DMS79 (cell line): ENCODE measurements around the gene GALNT2.

Experiments
- DNase-seq: peaks from one replicate; lab custom pipeline; 2025; lab: John Stamatoyannopoulos, UW

Gene GALNT2

DNA sequence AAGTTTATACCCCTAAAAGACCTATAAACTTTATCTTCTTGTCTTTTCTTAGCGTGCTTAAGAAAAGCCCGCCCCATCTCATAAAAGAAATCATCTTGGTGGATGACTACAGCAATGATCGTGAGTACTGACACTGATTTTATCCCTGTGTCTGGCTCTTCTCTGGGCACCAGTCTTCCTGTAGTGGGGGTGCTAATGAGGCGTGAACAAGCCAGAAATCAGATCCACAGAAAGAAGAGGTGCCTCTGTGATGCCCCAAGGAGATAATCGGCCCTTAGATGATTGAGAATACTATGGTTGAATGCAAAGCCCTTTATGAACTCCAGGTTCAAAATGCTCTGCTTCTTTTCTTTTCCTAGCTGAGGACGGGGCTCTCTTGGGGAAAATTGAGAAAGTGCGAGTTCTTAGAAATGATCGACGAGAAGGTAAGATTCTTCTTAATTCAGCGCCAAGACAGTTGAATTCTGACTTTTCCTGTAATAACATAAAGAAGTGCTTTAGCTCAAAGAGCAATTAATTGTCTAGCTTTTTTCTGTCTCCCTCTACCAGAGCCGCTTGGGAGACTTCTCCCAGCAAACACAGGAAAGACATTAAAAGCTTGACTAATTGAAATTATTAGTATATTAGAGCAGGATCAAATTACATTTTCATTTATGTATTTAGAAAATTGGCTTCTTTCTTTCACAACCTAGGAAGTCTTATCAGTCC, 169.4 kb downstream of the GALNT2 start:
- DNase-seq, result no peak

DNA sequence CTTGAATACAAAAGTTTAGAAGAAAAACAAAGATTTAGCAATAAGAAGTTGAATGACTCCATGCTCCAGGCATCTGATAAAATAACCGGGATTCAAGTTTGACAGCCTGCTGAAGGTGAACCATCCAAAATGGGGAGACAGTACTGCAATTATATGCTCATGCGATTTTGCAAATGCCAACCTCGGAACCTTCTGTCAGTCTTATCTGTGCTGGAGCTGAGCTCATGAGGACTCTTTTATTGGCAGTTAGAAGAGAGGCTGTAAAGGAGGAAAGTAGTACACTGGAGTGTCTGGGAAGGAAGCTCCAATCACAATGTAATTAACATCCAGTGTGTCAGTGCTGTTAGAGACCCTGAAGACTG, 170.0 kb downstream of the GALNT2 start:
- DNase-seq, result no peak

DNA sequence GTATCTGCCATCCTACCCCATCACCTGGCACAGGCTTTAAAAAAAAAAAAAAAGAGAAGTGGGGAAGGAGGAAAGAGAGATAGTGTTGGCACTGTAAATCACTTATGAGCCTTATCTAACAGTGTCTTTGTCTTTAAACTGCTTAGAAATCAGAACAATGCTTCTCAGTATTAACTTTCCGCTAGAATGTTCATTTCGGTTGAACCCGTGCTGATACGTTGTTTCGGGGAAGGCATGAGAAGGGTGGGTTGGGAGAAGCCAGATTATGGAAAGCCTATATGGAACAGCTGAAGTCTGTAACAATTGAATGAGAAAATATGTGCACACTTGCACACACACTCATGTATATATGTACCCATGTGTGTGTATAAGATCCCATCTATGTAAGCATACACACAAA, 170.8 kb downstream of the GALNT2 start:
- no peak for DNase-seq

DNA sequence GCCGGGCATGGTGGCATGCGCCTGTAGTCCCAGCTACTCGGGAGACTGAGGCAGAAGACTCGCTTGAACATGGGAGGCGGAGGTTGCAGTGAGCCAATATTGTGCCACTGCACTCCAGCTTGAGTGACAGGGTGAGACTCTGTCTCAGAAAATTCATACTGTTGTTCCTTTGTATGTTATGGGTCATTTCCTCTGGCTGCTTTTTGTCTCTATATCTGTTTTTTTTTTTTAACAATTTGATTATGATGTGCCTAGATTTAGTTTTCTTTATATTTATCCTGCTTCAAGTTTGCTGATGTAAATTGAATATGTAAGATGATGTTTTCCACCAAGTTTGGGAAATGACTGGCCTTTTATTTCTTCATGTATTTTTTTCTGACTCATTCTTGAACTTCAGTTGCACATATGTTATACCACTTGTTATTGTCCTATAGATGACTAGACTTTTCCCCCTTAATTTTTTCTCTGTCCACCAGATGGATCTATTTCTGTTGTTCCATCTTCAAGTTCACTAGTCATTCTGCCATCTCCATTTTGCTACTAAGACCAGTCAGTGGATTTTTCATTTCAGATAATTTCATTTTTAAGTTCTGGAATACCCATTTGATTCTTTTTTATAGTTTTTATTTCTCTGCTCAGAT, 173.5 kb downstream of the GALNT2 start:
- DNase-seq, result no peak

DNA sequence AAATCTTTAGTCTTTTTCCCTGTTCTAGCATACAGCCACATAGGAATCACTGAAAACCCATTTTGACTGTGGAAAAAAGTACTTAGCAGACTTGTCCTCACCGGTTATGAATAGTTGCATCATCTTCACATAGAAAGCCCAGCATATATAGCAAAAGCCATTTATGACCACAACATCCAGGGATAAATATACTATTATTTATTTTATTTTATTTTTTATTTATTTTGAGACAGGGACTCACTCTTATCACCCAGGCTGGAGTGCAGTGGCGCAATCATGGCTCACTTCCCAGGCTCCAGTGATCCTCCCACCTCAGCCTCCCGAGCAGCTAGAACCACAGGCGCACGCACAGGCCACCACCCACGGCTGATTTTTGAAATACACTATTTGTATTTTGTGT, 175.3 kb downstream of the GALNT2 start:
- DNase-seq, result no peak

DNA sequence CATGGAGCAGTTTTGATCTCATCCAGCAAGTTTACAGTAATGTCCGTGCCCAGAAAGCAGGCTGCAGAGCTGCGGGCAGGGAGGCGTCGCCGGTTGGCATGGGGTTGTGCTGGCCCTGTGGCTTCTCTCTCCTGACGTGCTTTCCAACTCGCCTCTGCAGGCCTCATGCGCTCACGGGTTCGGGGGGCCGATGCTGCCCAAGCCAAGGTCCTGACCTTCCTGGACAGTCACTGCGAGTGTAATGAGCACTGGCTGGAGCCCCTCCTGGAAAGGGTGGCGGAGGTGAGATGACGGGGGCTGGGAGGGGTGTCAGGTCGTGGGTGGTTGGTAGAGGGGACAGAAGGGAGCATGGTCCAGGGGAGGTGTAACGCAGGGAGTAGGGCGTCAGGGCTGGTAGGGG, 176.1 kb downstream of the GALNT2 start:
- DNase-seq, result no peak

DNA sequence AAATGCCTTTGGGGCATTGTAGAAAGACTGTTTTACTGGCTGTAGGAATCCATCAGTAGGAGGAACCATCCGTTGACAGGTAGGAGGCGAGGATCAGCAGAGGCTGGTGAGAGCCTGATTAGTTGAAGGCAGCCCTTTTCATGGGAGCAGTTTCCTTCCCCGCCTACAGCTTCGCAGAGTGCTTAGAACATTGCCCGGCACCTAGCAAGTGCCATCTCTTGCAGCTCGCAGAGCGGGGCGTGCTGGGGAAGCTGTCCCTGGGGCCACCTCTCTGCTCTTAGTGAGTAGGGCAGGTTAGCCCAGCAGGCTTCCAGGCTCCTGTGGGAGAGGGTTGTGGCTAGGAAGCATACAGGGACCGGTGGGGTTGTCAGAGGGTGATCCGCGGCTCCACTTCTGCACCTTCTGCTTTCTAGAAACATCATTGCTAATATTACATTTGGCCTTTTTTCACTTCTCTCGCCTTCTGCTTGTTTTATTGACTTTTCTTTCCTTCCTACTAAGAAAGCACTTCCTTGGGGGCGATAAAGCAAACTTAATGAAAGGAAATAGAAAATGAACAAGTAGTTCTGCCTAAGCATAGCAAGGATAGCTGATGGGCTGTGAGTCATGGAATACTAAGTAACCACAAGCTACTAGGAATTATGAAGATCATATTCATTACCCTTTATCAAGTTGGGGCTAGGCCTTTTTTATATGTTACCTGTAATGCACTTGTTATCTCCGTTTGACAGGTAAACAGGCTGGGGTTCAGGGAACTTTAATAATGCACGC, 176.7 kb downstream of the GALNT2 start:
- DNase-seq, result no peak

DNA sequence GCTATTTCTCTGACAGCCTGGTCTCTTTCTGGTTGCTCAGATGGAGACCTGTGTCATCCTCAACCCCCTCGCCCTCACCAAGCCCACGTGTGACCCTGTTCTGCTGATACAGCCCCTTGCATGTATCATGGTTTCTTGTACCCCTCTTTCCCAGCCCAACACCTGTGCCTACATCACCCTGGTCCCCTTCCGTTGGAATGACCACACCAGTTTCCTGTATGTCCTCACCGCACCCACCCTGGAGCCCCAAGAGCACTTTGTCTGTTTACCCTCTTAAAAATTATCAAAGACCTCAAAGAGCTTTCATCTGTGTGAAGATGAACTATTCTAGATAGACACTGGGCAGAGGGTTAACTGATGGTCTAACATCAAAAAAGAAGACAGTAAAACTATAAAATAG, 179.5 kb downstream of the GALNT2 start:
- DNase-seq, result no peak

DNA sequence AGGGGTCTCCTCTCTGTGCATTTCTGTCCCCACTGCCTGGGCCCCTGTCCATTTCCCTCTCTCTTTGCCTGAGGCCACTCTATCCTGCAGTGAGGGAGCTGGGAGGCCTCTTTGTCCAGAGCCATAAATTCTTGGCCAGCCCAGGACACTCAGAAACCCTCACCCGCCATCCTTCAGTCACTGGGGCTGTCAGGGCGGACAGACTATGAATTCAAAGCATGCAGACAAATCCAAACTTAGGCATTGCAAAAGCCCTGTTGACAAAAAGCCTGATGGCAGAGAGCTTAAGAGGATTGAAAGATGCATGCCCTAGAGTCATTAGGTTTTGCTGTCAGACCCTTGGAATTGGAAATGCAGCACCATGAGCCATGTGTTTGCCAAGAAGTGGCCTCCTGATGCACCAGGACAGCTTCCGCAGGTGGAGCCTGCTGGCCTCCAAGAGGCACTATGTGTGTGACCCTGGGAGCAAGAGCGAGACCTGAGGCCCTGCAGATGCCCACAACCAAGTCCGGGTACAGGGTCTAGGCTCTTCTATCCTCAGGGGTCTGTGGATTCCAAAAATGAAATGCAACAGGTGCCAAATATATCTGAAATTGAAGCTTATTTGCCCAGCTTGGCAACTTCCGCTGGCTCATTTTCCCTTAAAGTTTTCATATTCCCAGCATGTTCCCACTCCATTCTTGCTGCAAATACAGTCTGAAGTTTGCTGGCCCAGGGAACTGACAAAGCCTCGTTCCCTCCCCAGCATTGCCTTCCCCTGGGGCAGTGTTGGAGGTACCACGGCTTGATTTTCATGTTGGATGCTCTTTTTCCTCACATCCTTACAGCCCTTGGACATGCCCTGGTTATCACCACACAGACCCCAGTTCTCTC, 181.2 kb downstream of the GALNT2 start:
- no peak for DNase-seq

DNA sequence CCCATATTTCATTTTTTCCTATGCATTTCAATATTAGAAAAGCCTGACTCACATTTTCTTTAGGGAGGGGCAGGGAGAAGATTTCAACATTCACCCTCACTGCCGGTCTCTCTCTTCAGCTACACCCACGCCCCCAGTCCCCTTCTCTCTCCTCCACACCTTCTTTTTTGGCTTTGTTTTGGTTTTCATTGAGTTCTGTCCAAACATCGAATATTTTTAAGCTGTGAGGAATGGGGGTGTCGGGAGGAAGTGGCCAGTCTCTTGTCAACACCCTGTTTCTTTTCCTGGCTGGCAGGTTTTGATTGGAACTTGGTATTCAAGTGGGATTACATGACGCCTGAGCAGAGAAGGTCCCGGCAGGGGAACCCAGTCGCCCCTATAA, 181.8 kb downstream of the GALNT2 start:
- no peak for DNase-seq

DNA sequence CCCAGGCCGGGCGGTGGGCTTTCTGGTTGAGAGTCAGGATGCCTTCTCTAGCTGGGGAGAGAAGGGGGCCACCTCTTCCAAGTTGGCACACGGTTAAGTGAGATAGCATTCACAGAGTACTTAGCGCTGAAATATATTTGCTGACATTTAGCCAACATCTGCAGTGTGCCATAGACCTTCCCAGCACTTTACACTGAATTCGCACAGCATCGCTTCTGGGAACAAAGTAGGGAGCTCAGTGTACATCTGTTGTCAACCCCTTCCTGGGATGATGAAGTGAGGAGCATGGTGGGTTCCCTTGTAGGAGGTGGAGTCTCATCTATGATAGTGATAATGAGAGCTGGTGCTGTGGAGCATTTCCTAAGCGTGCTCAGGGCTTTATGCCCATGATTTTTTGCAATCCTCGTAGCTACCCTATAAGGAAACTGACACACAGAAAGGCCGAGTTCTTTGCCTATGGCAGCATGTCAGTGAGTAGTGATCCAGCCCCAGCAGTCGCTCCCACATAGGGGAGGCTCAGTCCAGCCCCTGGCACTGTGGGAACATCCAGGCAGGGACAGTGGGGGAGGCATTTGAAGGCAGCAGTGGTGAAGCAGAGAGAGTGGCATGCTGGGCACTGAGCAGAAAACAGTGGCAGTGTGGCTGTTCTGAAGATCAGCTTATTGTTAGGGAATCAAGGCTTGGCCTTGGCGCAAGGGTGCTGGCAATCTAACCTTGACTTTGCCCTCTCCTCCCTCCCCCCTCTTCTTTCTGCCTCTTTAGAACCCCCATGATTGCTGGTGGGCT, 182.8 kb downstream of the GALNT2 start:
- no peak for DNase-seq

DNA sequence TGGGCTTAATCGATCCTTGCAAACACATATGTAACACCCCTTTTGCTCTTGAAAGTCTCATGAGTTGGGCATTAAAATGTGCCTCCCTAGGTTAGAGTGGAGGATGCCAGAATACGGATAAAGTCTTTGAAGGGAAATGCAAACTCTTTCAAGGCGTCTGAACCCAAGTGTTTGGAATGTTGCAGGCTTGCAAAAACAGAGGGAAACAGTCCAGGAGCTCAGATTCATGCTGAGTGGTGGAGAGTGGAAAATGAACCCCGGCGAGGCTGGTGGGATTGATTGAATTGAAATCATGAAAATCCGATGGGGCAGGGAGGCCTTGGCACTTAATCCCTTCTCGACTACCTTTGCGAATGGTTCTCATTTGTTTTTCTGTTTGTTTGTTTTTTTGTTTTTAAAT, 183.6 kb downstream of the GALNT2 start:
- no peak for DNase-seq

DNA sequence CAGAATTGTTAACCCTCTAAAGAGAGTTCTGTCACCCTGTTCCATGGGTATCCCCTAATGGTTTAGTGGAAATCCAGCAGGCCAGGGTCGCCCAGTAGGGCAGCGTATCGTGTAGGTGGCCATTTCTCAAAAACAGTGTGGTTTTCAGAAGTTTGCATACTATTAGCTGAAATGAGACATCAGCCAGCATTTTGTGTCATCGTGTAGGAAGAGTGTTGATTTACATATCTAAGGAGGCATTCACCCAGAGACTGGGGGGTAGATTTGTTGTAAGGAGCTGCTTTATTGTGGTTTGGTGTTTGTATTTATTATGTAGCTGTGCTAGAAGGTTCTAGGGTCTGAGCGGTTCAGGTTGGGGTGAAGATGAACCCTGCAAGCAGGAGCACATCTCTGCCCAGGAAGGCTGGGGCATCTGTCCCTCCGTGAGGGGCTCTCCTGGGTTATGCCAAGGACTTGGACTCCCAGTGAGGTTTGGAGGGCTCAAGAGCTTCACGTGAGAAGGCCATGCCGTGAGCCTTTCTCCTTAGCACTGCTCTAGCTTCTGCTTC, 184.7 kb downstream of the GALNT2 start:
- no peak for DNase-seq

DNA sequence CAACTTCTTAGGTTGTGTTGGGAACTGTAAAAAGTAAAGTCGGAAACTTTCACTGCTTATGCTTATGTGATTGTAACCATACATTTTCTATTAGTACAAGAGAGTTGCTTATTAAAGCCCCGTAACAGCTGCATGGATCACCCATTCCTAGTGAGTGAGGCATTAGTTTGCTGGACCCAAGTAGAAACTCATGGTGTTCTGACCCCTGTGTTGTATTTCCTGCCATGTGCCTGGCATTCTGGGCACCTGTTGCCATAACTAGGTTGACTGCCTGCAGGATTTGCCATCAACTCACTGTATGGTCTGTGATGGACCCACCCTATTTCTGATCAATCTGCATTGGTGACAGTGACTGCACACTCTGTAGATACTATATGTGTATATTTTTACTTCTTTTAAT, 186.1 kb downstream of the GALNT2 start:
- no peak for DNase-seq

DNA sequence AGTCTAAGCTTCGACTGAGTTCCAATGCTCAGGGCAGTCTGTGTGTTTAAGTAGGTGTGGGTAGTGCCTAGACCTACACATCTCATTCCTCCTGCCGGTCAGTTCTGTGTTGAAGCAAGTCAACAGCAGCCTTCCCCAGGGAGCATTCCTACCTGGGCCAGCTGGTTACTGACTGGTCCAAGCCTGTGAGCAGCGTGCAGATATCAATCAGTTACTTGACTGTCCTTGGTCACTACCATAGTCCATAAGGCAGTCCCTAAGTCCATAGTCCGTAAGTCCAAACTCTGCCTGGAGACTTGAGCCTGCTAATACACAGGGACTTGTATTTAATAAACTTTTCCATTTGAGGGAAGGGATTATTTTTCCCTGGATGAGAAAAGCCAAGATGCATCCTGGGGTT, 187.2 kb downstream of the GALNT2 start:
- DNase-seq, result no peak

DNA sequence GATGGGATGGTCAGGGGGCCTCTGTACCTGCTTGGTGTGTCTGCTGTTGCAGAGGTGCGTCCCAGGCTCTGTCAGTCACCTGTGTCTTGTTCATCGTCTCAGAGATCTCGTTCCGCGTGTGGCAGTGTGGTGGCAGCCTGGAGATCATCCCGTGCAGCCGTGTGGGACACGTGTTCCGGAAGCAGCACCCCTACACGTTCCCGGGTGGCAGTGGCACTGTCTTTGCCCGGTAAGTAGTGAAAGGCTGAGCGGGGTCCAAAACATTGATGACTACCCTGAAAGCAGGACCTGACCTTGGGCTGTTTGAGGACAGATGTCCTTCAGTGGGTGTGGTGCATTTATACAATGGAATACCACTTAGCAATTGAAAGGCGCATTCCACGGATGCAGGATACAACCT, 188.1 kb downstream of the GALNT2 start:
- DNase-seq, result no peak

DNA sequence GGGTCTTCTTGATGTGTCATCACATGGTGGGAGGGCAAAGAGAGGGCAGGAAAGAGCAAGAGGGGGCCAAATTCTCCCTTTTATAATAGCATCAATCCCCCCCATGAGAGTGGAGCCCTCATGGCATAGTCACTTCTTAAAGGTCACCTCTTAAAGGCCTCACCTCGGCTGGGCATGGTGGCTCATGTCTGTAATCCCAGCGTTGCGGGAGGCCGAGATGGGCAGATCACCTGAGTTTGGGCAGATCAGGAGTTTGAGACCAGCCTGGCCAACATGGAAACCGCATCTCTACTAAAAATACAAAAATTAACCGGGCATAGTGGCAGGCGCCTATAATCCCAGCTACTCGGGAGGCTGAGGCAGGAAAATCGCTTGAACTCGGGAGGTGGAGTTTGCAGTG, 189.0 kb downstream of the GALNT2 start:
- DNase-seq, result no peak

DNA sequence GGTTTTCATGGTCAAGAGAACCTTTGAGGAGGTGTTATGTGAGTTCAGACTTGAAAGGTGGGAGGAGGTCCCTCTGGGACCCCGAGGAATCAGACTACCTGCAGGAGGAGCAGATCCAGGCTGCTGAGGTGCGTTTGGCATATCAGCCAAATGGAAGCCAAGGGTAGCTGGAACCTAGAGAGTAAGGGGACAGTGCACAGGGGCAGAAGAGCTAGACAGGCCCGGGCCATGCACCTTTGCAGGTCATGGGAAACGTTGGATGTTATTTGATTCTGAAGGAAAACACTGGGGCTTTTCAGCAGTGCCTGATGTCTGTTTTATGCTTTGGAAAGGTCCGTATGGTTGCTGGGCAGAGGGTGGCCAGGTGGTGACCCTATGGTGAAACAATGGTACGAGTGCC, 189.9 kb downstream of the GALNT2 start:
- DNase-seq, result no peak

DNA sequence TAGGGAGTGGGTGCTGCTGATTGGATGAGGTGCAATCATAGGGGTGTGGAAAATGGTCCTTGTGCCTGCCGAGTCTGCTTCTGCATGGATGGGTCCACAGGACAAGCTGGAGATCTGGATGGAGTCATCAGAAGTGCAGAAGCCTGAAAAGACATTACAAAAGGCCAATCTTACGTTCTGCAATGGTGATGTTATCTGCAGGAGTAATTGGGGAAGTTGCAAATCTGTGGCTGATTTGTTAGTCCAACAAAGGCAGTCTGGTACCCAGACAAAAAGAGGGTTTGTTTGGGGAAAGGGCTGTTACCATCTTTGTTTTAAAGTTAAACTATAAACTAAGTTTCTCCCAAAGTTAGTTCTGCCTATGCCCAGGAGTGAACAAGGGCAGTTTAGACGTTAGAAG, 192.6 kb downstream of the GALNT2 start:
- DNase-seq, result no peak

DNA sequence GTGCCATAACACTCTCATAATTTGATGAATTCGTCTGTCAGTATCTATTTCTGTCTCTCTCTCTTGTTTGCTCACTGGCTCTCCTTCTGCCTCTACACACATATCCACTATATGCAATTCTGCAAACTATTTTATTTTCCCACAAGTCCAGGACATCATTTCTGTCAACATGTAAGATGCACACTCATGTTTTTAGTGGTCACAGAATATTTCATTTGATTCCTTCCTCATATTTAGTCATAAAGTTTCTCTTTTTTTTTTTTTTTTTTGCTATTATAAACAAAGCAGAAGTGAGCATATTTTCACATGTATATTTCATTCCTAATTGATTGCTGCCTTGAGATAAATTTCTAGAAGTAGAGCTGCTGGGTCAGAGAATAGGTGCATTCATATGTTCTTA, 193.8 kb downstream of the GALNT2 start:
- DNase-seq, result no peak

DNA sequence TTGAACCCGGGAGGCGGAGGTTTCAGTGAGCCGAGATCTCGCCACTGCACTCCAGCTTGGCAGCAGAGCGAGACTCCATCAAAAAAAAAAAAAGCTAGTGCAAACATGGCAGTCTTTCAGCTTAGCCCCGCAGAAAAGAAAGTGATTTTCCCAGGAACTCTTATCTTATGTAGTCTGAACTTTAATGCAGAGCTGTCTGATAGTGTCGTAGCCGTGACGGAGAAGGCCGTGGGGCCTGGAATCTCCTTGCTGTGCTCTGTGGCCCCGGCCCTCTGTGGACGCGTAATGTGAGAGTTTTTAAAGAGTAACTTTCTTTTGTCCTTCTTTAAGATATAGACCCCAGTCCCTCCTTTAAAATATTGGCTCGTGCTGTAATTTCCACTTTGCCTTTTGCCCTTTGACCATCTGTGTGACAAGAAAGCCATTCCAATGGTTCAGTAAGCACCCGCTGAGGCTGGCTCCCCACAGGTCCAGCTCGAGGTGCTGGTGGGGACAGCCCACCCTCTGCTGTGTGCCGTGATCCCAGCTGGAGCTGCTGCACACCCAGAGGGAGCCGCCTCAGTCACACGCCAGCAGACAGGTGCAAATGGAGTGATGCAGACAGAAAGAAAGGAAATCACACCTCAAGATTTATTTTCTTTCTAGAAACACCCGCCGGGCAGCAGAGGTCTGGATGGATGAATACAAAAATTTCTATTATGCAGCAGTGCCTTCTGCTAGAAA, 195.1 kb downstream of the GALNT2 start:
- no peak for DNase-seq
